OCI-LY7 (cell line): ENCODE data around the gene CCDC68. TPM values are rescaled to one million over a fixed set of nuclear protein-coding genes. Genes with fewer than 3 reads are reported as not detected.

Experiments used
- BruUV-seq: library from RNA; stranded (reverse); fragments of 400-500 nt; replicated peaks from 2 replicates; lab custom pipeline; 2021; lab: Mats Ljungman, UMichigan
- CTCF ChIA-PET: fragments of 300-600 bp; sonication (Branson Sonifier 250); formaldehyde crosslinking; loops from one replicate; lab custom pipeline; 2022; ENCODE audit warnings: antibody characterized with exemption; ENCODE audit not compliant: unreplicated experiment; lab: Charles Lee
- POLR2A ChIA-PET: fragments of 300-600 bp; sonication (Branson Sonifier 250); formaldehyde crosslinking; loops from one replicate; lab custom pipeline; 2022; ENCODE audit warnings: antibody characterized with exemption; lab: Charles Lee
- DNase-seq: peaks from one replicate; pipeline ENCODE4 v3.0.0-alpha.2; 2015; ENCODE audit warnings: low spot score
- H2AFZ ChIP-seq: fragments of 200-600 bp; sonication (generic), shearing (Covaris generic); 2 replicates; pipeline ENCODE4 v1.6.1; 2014; ENCODE audit warnings: mild to moderate bottlenecking, antibody characterized with exemption, low read length, moderate library complexity
- H3K27ac ChIP-seq: fragments of 200-600 bp; sonication (generic); 2 replicates; pipeline ENCODE4 v1.5.1; 2014; ENCODE audit warnings: mixed run types, low read depth, mild to moderate bottlenecking, moderate library complexity, low read length, inconsistent platforms; ENCODE audit not compliant: poor library complexity, severe bottlenecking
- H3K36me3 ChIP-seq: fragments of 200-600 bp; sonication (generic); 2 replicates; pipeline ENCODE4 v1.6.1; 2014; ENCODE audit warnings: mild to moderate bottlenecking, antibody characterized with exemption, low read length, moderate library complexity, mixed read lengths; ENCODE audit not compliant: insufficient read depth
- H3K4me1 ChIP-seq: fragments of 200-600 bp; sonication (generic); 2 replicates; pipeline ENCODE4 v1.5.1; 2014; ENCODE audit warnings: mild to moderate bottlenecking, low read length; ENCODE audit not compliant: insufficient read depth, poor library complexity, severe bottlenecking
- H3K4me2 ChIP-seq: fragments of 200-600 bp; sonication (generic); 2 replicates; pipeline ENCODE4 v1.6.1; 2014; ENCODE audit warnings: mild to moderate bottlenecking, low read length
- H3K4me3 ChIP-seq: fragments of 200-600 bp; sonication (generic); 2 replicates; pipeline ENCODE4 v1.5.1; 2014; ENCODE audit warnings: mild to moderate bottlenecking, low read depth, low read length; ENCODE audit not compliant: poor library complexity, severe bottlenecking
- H3K79me2 ChIP-seq: fragments of 200-600 bp; sonication (generic); 2 replicates; pipeline ENCODE4 v1.6.1; 2016; ENCODE audit warnings: low read depth, mild to moderate bottlenecking, low read length, moderate library complexity, mixed read lengths; ENCODE audit not compliant: insufficient read depth
- H3K9me2 ChIP-seq: fragments of 200-600 bp; sonication (generic); 2 replicates; pipeline ENCODE4 v1.6.1; 2016; ENCODE audit warnings: mild to moderate bottlenecking, low read length, mixed read lengths; ENCODE audit not compliant: insufficient read depth
- H3K9me3 ChIP-seq: fragments of 200-600 bp; sonication (generic); 2 replicates; pipeline ENCODE4 v1.6.1; 2014; ENCODE audit warnings: mild to moderate bottlenecking, mixed run types, low read length, mixed read lengths
- H4K20me1 ChIP-seq: fragments of 200-600 bp; sonication (generic); 2 replicates; pipeline ENCODE4 v1.6.1; 2014; ENCODE audit warnings: mild to moderate bottlenecking, antibody characterized with exemption, low read length, moderate library complexity, mixed read lengths; ENCODE audit not compliant: insufficient read depth
- CTCF ChIP-seq: fragments of 200-600 bp; sonication (generic); conservative IDR thresholded peaks from 2 replicates; pipeline ENCODE4 v1.5.1; 2014; ENCODE audit warnings: mild to moderate bottlenecking, antibody characterized with exemption, low read length, moderate library complexity, mixed read lengths
- EZH2phosphoT487 ChIP-seq: fragments of 200-600 bp; sonication (generic); IDR thresholded peaks from 2 replicates; pipeline ENCODE4 v1.6.1; 2018; ENCODE audit warnings: low read depth, borderline replicate concordance, mild to moderate bottlenecking, mixed run types, antibody characterized with exemption, low read length, moderate library complexity, mixed read lengths
- intact Hi-C: fragments of 100-400 bp; cut with micrococcal nuclease; formaldehyde crosslinking; loops from one replicate; pipeline ENCODE4 v1.10.0; 2022; ENCODE audit not compliant: unreplicated experiment
- total RNA-seq, 2 experiments: library from RNA; depleted of rRNA in 1 of 2; stranded (reverse); fragments of >200 nt in 1 of 2; shearing (Covaris generic) in 1 of 2; gene quantifications; 2 replicates each; pipeline ENCODE4 v1.2.3, GENCODE V29; 2014 to 2022

The CCDC68 gene
- total RNA-seq, 2 experiments from 2014 or later, result not detected

- H3K27ac ChIP-seq, result no peak overlapping the region
- no TSS peak for BruUV-seq
- no peaks in the 10 kb centered on the region for H3K4me1 ChIP-seq
- H2AFZ ChIP-seq, result no peak overlapping the region
- no peak overlapping the region for H3K4me3 ChIP-seq
- no peaks in the 10 kb centered on the region for H3K79me2 ChIP-seq
- ChIA-PET POLR2A (no interaction called here), CTCF (no interaction called here)
- no peak overlapping the region for H3K4me2 ChIP-seq
- H4K20me1 ChIP-seq, result no peaks in the 10 kb centered on the region
- H3K9me3 ChIP-seq, result no peaks in the 10 kb centered on the region
- DNase-seq, result no peak
- TF ChIP-seq EZH2phosphoT487 (no peak), CTCF (no peak)
- H3K36me3 ChIP-seq, result no peaks in the 10 kb centered on the region
- intact Hi-C loops, result no loop called here
- no peaks in the 10 kb centered on the region for H3K9me2 ChIP-seq
Observed at GRCh38 chr18:55000529-55000928, 41.3 kb upstream of the CCDC68 start.

- H3K4me1 ChIP-seq, result no peaks in the 10 kb centered on the region
- ChIA-PET POLR2A (no interaction called here), CTCF (no interaction called here)
- H3K9me3 ChIP-seq, result no peaks in the 10 kb centered on the region
- BruUV-seq, result no TSS peak
- H3K4me2 ChIP-seq, result no peak overlapping the region
- H3K27ac ChIP-seq, result no peak overlapping the region
- H3K4me3 ChIP-seq, result no peak overlapping the region
- H4K20me1 ChIP-seq, result no peaks in the 10 kb centered on the region
- H2AFZ ChIP-seq, result no peak overlapping the region
- intact Hi-C loops, result no loop called here
- DNase-seq, result no peak
- TF ChIP-seq CTCF, result no peak
- H3K36me3 ChIP-seq, result no peaks in the 10 kb centered on the region
- no peaks in the 10 kb centered on the region for H3K9me2 ChIP-seq
- no peaks in the 10 kb centered on the region for H3K79me2 ChIP-seq
Observed at GRCh38 chr18:54999016-54999415, 39.8 kb upstream of the CCDC68 start.

- ChIA-PET CTCF (no interaction called here), POLR2A (no interaction called here)
- no peaks in the 10 kb centered on the region for H3K9me2 ChIP-seq
- no peaks in the 10 kb centered on the region for H3K9me3 ChIP-seq
- no TSS peak for BruUV-seq
- no peak for DNase-seq
- no peak overlapping the region for H3K4me2 ChIP-seq
- H4K20me1 ChIP-seq, result no peaks in the 10 kb centered on the region
- no peaks in the 10 kb centered on the region for H3K79me2 ChIP-seq
- H3K36me3 ChIP-seq, result no peaks in the 10 kb centered on the region
- H3K4me3 ChIP-seq, result no peak overlapping the region
- H2AFZ ChIP-seq, result no peak overlapping the region
- no peaks in the 10 kb centered on the region for H3K4me1 ChIP-seq
- no peak overlapping the region for H3K27ac ChIP-seq
- TF ChIP-seq EZH2phosphoT487, result no peak
- TF ChIP-seq CTCF, result no peak
- intact Hi-C loops, result no loop called here
Observed at GRCh38 chr18:54995421-54996143, 36.3 kb upstream of the CCDC68 start.
